Endothelial cell of umbilical vein (primary cell): ENCODE data around the gene DGAT2L6. TPM values are rescaled to one million over a fixed set of nuclear protein-coding genes. Genes with fewer than 3 reads are reported as not detected.

Experiments
- BruUV-seq: library from RNA; stranded (reverse); fragments of 400-500 nt; replicated peaks from 2 replicates; lab custom pipeline; 2021; lab: Mats Ljungman, UMichigan
- CTCF ChIA-PET: fragments of 300-600, 350-600 bp; sonication (Branson Sonifier 250); formaldehyde crosslinking; loops from one replicate; lab custom pipeline; 2021; ENCODE audit warnings: antibody characterized with exemption, inconsistent platforms; lab: Charles Lee
- POLR2A ChIA-PET: fragments of 300-600, 350-600 bp; sonication (Branson Sonifier 250); formaldehyde crosslinking; loops from one replicate; lab custom pipeline; 2021; ENCODE audit warnings: antibody characterized with exemption, inconsistent platforms; lab: Charles Lee
- DNase-seq: peaks from one replicate; pipeline ENCODE4 v3.0.0-alpha.2; 2011; ENCODE audit warnings: low read depth, low spot score
- FAIRE-seq: peaks from 2 replicates; lab custom pipeline; 2011; peaks lifted over from hg19 to GRCh38; lab: Jason Lieb, UNC
- H2AFZ ChIP-seq: 2 replicates; pipeline ENCODE4 v1.6.0; 2012; ENCODE audit warnings: low read depth, low read length, control low read depth, inconsistent platforms
- H3K27ac ChIP-seq: 2 replicates; pipeline ENCODE4 v1.5.1; 2011; ENCODE audit warnings: low read depth, mild to moderate bottlenecking, control low read depth, low read length, moderate library complexity; ENCODE audit not compliant: insufficient read depth
- H3K27me3 ChIP-seq, 2 experiments: 2 replicates each; pipeline versions ENCODE4 v1.6.0 to v1.6.1; 2011; ENCODE audit warnings: low read length in 2 of 2, mixed read lengths in 1 of 2; ENCODE audit not compliant: control insufficient read depth in 2 of 2, insufficient read depth in 2 of 2
- H3K36me3 ChIP-seq, 2 experiments: 2 replicates in 1 of 2; 3 replicates in 1 of 2; pipeline ENCODE4 v1.5.1; 2011; ENCODE audit warnings: low read length in 2 of 2, mild to moderate bottlenecking in 1 of 2, moderate library complexity in 1 of 2; ENCODE audit not compliant: control insufficient read depth in 2 of 2, insufficient read depth in 2 of 2; ENCODE audit errors: extremely low read depth in 1 of 2
- H3K4me1 ChIP-seq: 3 replicates; pipeline ENCODE4 v1.5.1; 2011; ENCODE audit warnings: mild to moderate bottlenecking, low read length; ENCODE audit not compliant: control insufficient read depth, insufficient read depth; ENCODE audit errors: extremely low read depth
- H3K4me2 ChIP-seq: 2 replicates; pipeline ENCODE4 v1.6.1; 2011; ENCODE audit warnings: low read length, control low read depth, mixed read lengths; ENCODE audit not compliant: insufficient read depth
- H3K4me3 ChIP-seq, 3 experiments: fragments of 200-600 bp in 1 of 3; sonication (generic), shearing (Covaris generic) in 1 of 3; replicated peaks in 1 of 3; 2 replicates each; pipeline ENCODE4 v1.5.1; 2011 to 2016; ENCODE audit warnings: control low read depth in 3 of 3, low read length in 3 of 3, mild to moderate bottlenecking in 2 of 3, inconsistent platforms in 1 of 3, low read depth in 1 of 3, moderate library complexity in 1 of 3; ENCODE audit not compliant: insufficient read depth in 1 of 3
- H3K79me2 ChIP-seq: 2 replicates; pipeline ENCODE4 v1.6.0; 2012; ENCODE audit warnings: low read length, inconsistent platforms; ENCODE audit not compliant: control insufficient read depth, insufficient read depth
- H3K9ac ChIP-seq: replicated peaks from 2 replicates; pipeline ENCODE3; 2011; ENCODE audit warnings: low read length, control low read depth; ENCODE audit not compliant: insufficient read depth; ENCODE audit errors: extremely low read depth
- H3K9me1 ChIP-seq: replicated peaks from 3 replicates; pipeline ENCODE4 v1.6.0; 2011; ENCODE audit warnings: mild to moderate bottlenecking, low read length; ENCODE audit not compliant: control insufficient read depth, insufficient read depth; ENCODE audit errors: extremely low read depth
- H3K9me3 ChIP-seq: replicated peaks from 2 replicates; pipeline ENCODE4 v1.5.1; 2012; ENCODE audit warnings: low read length, inconsistent platforms; ENCODE audit not compliant: control insufficient read depth, insufficient read depth
- H4K20me1 ChIP-seq: replicated peaks from 2 replicates; pipeline ENCODE3; 2011; ENCODE audit warnings: mild to moderate bottlenecking, low read length; ENCODE audit not compliant: control insufficient read depth, insufficient read depth; ENCODE audit errors: extremely low read depth
- EZH2 ChIP-seq: IDR thresholded peaks from 2 replicates; pipeline ENCODE4 v1.6.1; 2012; ENCODE audit warnings: borderline replicate concordance, low read depth, mild to moderate bottlenecking, moderate library complexity, low read length, inconsistent platforms; ENCODE audit not compliant: severe bottlenecking
- FOS ChIP-seq: IDR thresholded peaks from 2 replicates; pipeline ENCODE4 v1.6.1; 2011; ENCODE audit warnings: mild to moderate bottlenecking, low read length, moderate library complexity, borderline replicate concordance; ENCODE audit not compliant: insufficient read depth
- GATA2 ChIP-seq: IDR thresholded peaks from 2 replicates; pipeline ENCODE4 v1.7.0; 2011; ENCODE audit warnings: low read depth, mild to moderate bottlenecking, moderate library complexity, mixed read lengths, low read length; ENCODE audit not compliant: insufficient read length, insufficient read depth
- MAX ChIP-seq: IDR thresholded peaks from 2 replicates; pipeline ENCODE4 v1.6.1; 2011; ENCODE audit not compliant: insufficient read depth, insufficient read length
- MYC ChIP-seq: IDR thresholded peaks from one replicate; pipeline ENCODE4 v1.6.1; 2011; ENCODE audit warnings: mild to moderate bottlenecking, low read depth, low read length
- POLR2AphosphoS5 ChIP-seq: IDR thresholded peaks from 2 replicates; pipeline ENCODE4 v1.6.1; 2012; ENCODE audit warnings: low read depth, mild to moderate bottlenecking, control low read depth, low read length, moderate library complexity; ENCODE audit not compliant: insufficient read depth
- dilution Hi-C: fragments of 300-500 bp; cut with MboI; formaldehyde crosslinking; loops from one replicate; pipeline ENCODE4 v1.15.0; 2019; ENCODE audit warnings: low sequenced_read_pairs; ENCODE audit not compliant: extremely low pct_ligation_motif_present
- intact Hi-C: fragments of 100-400 bp; cut with micrococcal nuclease; formaldehyde crosslinking; loops from one replicate; pipeline ENCODE4 v1.10.0; 2022
- polyA plus RNA-seq, 4 experiments: library from polyadenylated mRNA; depleted of rRNA in 3 of 4; stranded (reverse) in 3 of 4; unstranded in 1 of 4; fragments of >200 nt; gene quantifications; 2 replicates each; pipeline versions ENCODE4 v1.2.1 to v1.2.3, GENCODE V29; 2011 to 2012; ENCODE audit warnings: missing spikeins in 1 of 4
- total RNA-seq: library from RNA; stranded (reverse); gene quantifications from 2 replicates; pipeline ENCODE4 v1.2.3, GENCODE V29; 2021

Gene DGAT2L6
- total and polyA plus RNA-seq, 2 donors (not counting 3 experiments of a cell fraction or from before 2014, with no cell fraction given) = not detected

GRCh38 chrX:70226048-70226447, 48.8 kb downstream of the DGAT2L6 start:
- FAIRE-seq (no peak), DNase-seq (no peak)
- Histone ChIP-seq H3K27me3 (no peaks in the 10 kb centered on the region), H3K36me3 (no peaks in the 10 kb centered on the region), H3K9me1 (no peaks in the 10 kb centered on the region), H2AFZ (no peak overlapping the region), H3K4me3 (no peak overlapping the region), H3K79me2 (no peaks in the 10 kb centered on the region), H3K9ac (no peak overlapping the region), H3K27ac (no peak overlapping the region), H4K20me1 (no peaks in the 10 kb centered on the region), H3K4me1 (no peaks in the 10 kb centered on the region), H3K9me3 (no peaks in the 10 kb centered on the region), H3K4me2 (no peak overlapping the region)
- TF ChIP-seq GATA2 (no peak), EZH2 (no peak), MYC (no peak)
- dilution Hi-C loops = no loop called here
- ChIA-PET CTCF (no interaction called here), POLR2A (no interaction called here)
- BruUV-seq = no TSS peak
- intact Hi-C loops = no loop called here

- no peaks in the 10 kb centered on the region for H4K20me1 ChIP-seq
- ChIA-PET CTCF (no interaction called here), POLR2A (no interaction called here)
- no peaks in the 10 kb centered on the region for H3K4me1 ChIP-seq
- H3K79me2 ChIP-seq = no peaks in the 10 kb centered on the region
- FAIRE-seq = no peak
- TF ChIP-seq GATA2 (no peak), POLR2AphosphoS5 (no peak), MAX (no peak), EZH2 (no peak), FOS (no peak)
- H3K4me3 ChIP-seq = no peak overlapping the region
- dilution Hi-C loops = no loop called here
- H3K4me2 ChIP-seq = no peak overlapping the region
- no peaks in the 10 kb centered on the region for H3K9me1 ChIP-seq
- no peaks in the 10 kb centered on the region for H3K27me3 ChIP-seq
- BruUV-seq = no TSS peak
- H3K36me3 ChIP-seq = no peaks in the 10 kb centered on the region
- H2AFZ ChIP-seq = no peak overlapping the region
- H3K27ac ChIP-seq = no peak overlapping the region
- H3K9ac ChIP-seq = no peak overlapping the region
- intact Hi-C loops = no loop called here
- no peaks in the 10 kb centered on the region for H3K9me3 ChIP-seq
- no peak for DNase-seq
Observed at GRCh38 chrX:70226687-70227086, 49.4 kb downstream of the DGAT2L6 start.
